HG02588 (cell line): ENCODE results near the gene SLC22A12.

Experiments
- ATAC-seq: cut with Tn5 transposase; IDR thresholded peaks from one replicate; pipeline ENCODE4 v1.9.1; 2021; ENCODE audit warnings: mild to moderate bottlenecking, moderate library complexity; ENCODE audit not compliant: unreplicated experiment

Gene SLC22A12

DNA sequence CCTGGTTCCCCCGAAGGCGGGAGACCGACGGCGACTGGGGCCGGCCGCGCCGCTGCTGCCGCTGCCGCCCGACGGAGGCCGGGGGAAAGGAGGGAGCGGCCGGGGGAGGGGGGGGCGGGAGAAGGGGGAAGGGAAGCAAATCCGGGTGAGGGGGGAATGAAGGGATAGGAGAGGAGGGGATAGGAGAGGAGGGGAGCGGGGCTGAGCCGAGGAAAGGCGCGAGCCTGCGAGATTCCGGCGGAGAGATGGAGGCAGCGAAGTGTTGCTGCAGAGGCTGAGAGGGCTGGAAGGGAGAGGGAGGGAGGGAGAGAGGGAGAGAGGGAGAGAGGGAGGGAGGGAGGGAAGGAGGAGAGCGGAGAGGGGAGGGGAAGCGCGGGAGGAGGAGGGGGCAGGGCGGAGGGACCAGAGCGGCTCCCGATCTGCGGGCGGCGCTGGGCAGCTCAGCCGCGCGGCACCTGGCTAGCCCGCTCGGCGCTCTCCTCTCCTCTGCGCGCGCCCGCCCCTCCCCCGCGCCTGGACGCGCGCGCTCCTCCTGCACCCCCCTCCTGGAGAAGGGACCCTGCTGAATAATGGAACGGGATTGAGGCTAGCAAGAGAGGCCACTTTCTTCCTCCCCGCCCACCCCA, 52.3 kb downstream of the SLC22A12 start:
- no peak for ATAC-seq

DNA sequence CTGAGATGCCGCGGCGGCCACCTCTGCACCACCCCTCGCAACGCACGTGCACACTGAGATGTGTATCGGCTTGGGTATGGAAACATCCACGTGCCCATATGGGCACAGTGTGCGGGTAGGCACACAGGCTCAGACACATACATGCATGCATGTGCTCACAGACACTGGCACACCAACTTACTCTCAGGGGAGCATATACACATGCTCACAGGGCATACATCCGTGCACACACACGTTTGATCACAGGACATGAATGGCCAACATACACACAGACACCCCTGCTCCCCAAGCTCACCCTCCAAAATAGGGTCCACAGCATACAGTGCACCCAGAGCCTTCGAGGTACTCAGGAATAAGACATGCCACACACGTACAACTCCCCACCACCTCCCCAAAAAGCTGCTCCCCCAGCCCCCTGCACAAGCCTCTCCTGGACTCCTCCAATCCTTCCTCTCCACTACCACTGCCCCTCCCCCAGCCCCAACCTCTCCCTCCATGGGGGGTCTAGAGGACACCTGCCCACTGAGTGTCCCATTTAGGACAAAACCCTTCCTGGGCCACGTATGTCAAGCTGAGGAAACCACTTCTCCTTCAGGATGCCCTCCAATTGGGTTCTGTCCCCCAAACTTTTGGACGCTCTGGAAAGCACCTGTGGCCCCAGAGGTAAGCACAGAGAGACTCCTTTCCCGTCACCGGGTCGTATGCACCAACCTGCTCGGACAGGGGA, 53.1 kb downstream of the SLC22A12 start:
- no peak for ATAC-seq

DNA sequence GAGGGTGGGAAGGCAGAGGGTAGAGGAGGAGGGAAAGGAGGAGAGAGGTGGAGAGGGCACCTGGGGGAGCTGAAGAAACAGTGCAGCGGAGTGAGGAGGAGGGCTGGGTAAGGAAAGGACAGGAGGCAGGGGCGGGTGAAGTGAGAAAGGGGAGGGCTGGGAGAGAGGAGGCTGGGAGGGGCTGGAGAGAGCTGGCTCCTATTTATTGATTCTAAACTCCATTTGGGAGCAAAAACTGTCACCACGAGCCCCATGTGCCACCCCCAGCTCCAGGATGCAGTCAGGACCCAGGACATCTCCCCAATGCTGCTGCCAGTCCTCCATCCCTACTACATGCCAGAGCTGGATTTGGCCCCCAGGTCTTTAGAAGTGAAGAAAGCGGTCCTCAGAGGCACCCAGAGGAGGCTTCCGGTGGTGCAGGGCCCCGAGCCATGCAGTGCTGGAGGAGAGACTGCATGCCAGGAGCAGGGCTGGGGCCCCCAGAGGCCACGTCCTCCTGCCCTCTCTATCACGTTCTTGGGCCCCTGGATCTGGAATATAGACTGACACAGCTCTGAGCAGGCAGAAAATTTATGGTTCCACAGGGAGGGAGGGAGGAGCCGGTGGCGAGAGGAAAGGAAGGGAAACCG, 53.7 kb downstream of the SLC22A12 start:
- no peak for ATAC-seq

DNA sequence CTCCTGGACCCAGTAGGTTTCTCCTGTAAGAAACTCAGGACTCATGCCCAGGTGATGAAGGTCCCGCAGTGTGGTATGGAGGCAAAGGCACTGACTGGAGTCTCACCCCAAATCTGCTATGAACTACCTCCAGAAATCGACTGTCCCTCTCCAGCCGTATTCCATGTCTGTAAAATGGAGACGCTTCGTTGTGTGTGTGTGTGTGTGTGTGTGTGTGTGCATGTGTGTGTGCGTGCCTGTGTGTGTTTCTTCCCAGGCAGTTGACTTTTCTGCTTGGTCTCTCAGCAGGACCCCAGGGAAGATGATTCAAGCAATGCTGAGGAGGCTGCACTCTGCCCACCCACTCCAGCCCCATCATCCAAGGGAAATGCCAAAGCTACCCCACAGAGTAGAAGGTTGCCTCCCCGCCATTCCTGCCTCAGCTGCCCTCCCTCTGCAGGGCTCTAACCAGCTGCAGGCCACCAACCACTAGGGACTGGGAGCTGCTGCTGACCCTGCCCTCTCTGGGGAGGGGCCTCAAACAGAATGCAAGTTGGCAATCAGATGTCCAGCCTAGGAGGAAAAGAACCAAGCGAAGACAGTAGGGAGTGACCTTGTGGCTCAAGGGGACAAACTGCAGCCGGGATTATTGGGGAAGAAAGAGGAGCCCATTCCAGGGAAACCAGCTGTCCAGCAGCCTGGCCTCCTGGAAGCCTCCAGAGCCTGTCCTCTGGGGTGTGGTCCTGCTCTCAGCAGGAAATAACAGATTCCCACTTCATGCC, 56.2 kb downstream of the SLC22A12 start:
- ATAC-seq: no peak

DNA sequence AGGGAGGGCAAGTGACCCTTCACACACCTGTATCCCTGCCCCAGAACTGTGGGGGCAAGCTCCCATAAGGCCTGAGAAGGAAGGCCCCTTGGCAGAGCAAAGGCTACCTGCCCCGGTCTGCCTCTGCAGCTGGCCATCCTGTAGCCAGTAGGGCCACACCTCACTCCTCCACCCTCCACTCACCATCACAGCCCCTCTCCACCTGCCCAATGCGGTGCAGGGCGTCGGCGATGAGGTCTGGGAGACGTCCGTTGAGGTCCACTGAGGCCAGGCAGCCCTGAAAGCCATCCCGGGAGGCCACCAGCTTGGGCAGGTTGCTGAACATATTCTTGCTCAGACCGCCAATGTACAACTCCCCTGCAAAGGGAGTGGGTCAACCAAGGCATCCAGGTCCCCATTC, 57.5 kb downstream of the SLC22A12 start:
- no peak for ATAC-seq

DNA sequence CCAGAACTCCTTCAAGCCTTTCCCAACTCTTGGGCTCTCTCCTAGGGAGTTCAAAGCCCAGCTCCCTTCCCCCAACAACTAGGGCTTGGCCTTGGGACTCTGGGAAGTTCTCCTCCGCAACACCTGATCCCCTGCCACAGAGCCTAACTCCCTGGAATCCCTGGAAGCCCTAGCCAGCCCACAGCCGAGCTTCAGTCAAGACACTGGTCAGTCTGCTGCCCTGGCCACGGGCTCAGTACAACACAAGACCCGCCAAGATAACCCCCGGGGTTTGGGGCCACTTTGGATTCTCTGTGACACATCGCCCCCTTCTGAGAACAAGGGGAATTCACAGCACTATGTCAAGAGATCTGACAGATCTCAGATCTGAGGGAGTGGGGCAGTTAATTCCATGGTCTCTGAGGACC, 58.3 kb downstream of the SLC22A12 start:
- ATAC-seq: no peak

DNA sequence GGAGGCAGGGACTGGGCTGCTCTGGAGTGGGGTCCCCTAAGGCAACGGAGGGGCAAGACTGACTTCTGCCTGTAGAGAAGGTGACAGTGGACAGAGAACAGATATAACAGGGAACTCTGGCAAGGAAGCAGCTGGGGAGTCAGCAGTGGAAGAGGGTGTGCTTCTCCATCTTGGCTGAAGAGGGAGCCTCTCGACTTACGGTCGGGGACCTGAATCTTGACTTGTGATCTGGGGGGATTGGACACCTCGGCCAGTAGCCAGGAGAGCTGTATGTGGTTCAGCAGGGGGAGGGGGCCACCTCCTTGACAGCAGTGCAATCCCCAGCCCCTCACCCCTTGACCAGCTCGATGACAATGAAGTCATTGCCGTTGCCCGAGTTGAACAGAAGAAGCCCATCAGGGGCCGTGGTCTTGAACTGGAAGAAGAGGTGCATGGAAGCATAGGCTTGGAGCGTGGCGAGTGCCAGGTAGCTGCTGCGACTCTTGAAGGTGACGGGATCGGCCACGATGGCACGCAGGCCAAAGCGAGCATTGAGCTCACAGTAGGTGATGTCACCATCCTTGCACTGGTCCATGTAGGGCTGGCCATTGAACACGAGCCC, 60.0 kb downstream of the SLC22A12 start:
- no peak for ATAC-seq
